ENCODE data around the gene TTC9. TPM values are rescaled to one million over a fixed set of nuclear protein-coding genes. Genes with fewer than 3 reads are reported as not detected.

Gene TTC9
- total RNA-seq, 1 experiment from 2014 or later: 0.80 TPM

DNA sequence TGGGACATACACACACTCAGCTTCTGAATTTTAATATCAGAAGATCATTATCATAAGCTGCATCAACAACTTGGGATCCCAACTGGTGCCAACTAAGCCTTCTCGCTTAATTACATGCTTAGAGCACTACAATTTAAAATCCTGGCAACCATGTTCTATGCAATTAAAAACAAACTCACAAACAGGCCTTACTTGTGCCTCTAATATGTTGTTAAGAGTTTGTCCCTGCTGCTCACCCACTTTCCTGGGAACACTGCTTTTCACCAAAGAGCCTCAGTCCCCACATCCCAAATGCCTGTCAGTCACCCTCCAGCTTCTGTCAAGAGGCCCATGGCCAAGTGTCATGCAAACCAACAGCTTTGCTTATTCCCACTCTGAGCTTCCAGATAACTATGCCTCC, 69.7 kb downstream of the TTC9 start:
- DNase-seq (ENCODE audit: low read depth): no peak

- DNase-seq (ENCODE audit: low read depth): no peak
Observed at GRCh38 chr14:70713096-70713495, 71.4 kb downstream of the TTC9 start.

- DNase-seq (ENCODE audit: low read depth): no peak
Observed at GRCh38 chr14:70713511-70713916, 71.8 kb downstream of the TTC9 start.

DNA sequence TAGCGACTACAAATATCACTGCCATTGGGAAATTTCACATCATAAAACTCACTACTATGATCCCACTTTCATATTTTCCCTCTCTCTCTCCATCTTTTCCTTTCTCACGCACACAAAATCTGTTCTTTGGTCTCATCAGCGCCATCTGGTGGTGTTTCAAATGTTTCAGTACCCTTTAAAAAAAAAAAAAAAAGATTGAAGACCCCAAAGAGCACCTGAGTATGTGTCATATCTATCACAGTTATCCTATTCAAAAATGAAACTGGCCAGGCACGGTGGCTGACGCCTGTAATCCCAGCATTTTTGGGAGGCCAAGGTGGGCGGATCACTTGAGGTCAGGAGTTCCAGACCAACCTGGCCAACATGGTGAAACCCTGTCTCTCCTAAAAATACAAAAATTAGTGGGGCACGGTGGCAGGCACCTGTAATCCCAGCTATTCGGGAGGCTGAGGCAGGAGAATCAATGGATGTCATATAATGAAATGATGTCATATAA, 72.4 kb downstream of the TTC9 start:
- DNase-seq (ENCODE audit: low read depth): peak; percentile 83

DNA sequence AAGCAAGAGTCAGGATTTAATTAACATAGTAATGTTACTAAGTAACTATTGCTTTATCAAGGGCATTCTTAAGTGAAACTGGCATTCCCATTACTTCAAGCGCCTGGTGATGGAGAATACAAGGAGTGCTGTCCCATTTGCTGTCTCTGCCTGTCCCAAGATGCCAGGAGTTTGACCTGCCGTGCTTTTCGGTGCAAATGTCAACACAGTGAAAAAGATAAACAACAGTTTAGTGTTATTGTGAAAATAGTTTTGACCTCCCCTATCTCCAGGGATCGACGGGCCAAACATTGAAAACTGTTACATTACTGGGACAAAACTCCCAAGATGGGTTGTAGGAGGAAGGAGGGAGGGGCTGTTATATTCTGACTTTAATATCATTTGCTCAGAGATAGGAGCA, 74.8 kb downstream of the TTC9 start:
- DNase-seq (ENCODE audit: low read depth): no peak

- no peak for DNase-seq (ENCODE audit: low read depth)
Observed at GRCh38 chr14:70716958-70717357, 75.2 kb downstream of the TTC9 start.

DNA sequence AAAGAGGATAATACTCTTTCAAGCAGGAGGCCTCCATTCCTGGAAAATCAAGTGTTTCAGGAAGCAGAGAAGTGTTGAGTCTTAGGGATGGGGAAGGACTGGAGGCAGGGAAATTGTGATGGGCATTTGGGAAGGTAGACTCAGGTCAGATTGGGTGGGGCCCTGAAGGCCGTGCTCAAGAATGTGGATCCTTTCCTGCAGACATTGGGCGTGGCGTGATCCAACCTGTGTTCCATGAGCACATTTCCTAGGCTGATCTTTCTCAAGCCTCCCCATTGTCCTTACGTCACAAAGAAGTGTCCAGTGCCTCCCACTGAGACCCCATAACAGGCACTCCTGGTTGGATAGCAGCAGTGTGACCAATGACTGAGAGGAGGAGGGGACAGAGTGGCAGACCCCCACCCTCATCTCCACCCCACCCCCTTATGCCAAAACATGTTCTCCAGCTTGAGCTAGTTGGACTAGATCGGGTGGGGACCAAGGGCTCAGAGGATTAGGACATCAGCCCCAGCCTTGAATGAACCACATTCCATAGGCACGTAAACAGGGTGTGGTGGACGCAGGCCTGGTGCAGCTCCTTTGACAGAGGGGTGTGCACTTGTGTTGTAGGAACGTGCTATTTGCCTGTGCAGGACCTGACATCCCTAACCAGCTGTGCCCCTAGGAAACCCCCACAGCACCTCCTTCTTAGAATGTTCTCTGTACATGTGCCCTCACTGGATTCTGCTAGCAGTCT, 76.8 kb downstream of the TTC9 start:
- DNase-seq (ENCODE audit: low read depth): no peak

DNA sequence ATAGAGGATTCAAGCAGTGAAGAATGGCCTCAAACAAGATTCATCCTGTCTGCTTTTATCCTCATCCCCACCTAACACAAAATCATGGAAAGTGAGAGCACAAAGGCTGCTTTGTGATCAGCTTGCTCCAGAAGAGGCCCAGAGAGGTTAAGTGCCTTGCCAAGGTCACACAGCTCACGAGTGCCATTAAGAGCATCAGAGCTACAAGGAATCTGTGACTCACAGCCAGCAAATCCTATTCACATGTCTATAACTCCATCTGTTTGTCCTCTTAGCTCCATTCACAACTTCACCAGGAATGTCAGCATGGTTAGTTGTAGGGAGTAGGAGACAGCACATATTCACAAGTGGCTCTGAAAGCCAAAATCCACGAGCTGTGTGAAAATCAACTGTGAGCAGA, 79.8 kb downstream of the TTC9 start:
- peak; percentile 47 for DNase-seq (ENCODE audit: low read depth)

GRCh38 chr14:70722418-70722817, 80.7 kb downstream of the TTC9 start:
- DNase-seq (ENCODE audit: low read depth): no peak

DNA sequence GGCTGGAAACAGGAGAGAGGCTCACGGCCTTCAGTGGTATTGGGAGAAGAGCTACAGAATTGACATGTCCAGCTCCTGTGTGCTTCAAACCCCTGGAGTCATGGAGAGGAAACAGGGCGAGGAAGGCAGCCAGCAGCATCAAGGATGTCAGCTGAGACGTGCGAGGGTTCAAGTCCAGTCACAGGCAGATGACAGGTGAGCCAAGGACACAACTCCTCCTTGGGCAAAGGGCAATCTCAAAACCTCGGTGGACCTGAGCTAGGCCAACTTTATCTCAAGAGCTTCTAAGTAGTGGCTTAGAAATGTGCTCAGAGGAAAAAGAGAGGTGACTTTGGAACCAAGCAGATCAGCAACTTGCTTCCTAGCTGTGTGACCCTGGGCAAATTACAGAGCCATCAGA, 81.6 kb downstream of the TTC9 start:
- DNase-seq (ENCODE audit: low read depth): no peak

GRCh38 chr14:70724110-70724509, 82.4 kb downstream of the TTC9 start:
- DNase-seq (ENCODE audit: low read depth): no peak

DNA sequence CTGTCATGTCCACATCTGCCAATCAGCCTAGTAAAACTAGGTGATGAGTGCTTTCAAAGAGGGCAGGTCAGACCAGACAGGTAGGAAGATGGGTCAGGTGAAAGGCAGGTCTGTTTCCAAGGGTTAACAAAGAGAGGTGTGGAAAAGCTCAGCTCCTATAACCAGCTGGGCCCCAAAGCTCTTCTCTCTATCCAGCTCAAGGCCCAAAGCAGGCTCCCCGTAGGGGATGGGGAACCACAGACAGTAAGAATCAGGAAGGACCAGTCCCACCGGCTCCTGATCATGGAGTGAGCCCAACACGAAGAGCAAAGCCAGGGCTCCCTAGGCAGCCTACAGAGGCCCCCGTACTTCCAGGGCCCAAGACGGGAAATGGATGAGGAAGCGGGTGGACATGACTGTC, 83.2 kb downstream of the TTC9 start:
- DNase-seq (ENCODE audit: low read depth): no peak

Small RNAs within 50 kb of the gene (small RNA-seq; reads per million reads assigned to genes)
- gene RN7SL77P: not detected

Other genes with a start within 250 kb of the TTC9 start
- gene SYNJ2BP, start 224.8 kb upstream of the TTC9 start, total RNA-seq (2014; rRNA removed; shearing (Covaris generic)): 28.4 and 33.3 TPM in 2 replicates
- 0.87 and 1.3 TPM in 2 replicates for gene ADAM21, start 189.7 kb upstream of the TTC9 start, total RNA-seq (2014; rRNA removed; shearing (Covaris generic))
- 0.03 and 0.13 TPM in 2 replicates for gene ADAM20, start 106.9 kb upstream of the TTC9 start, total RNA-seq (2014; rRNA removed; shearing (Covaris generic))
- gene MED6, start 41.3 kb upstream of the TTC9 start, total RNA-seq (2014; rRNA removed; shearing (Covaris generic)): 36.9 and 58.0 TPM in 2 replicates
- gene MAP3K9, start 167.6 kb downstream of the TTC9 start, total RNA-seq (2014; rRNA removed; shearing (Covaris generic)): 3.6 and 4.5 TPM in 2 replicates

Measured in HT1080 (cell line).